ENCODE data around the gene ANGEL1. TPM values are rescaled to one million over a fixed set of nuclear protein-coding genes. Genes with fewer than 3 reads are reported as not detected.

The ANGEL1 gene
- total and polyA plus RNA-seq, 2 of the 13 experiments (the other 11 are each of a cell fraction or from before 2014, with no cell fraction given), result 14.3 to 20.1 TPM

- WGBS (ENCODE audit: low lambda C conversion rate), result 61% methylated on average over 3 of the region's 3 CpGs
- Histone ChIP-seq H3K4me2 (ENCODE audit: low read depth, low read length) (peak overlapping the region; percentile 92; the same call in 1 of the 2 replicates), H3K9me3 (ENCODE audit: low read length) (no peaks in the 10 kb centered on the region), H3K4me3 (replicated peaks in 1 of 3; ENCODE audit: insufficient read depth in 1 of 3, low read depth in 2 of 3, low read length in 3 of 3) (0 out of 6 replicates have a peak overlapping the region, but pooled peaks of 1 of the 3 experiments have one; percentile 53), H3K27ac (ENCODE audit: extremely low read length, insufficient read depth, low read length) (no peak overlapping the region), H3K9ac (ENCODE audit: insufficient read depth, low read depth, low read length) (no peak overlapping the region), H3K79me2 (ENCODE audit: insufficient read depth, low read length) (no peaks in the 10 kb centered on the region), H3K36me3 (replicated peaks in 1 of 2; ENCODE audit: control insufficient read depth in 1 of 2, insufficient read depth in 2 of 2, low read length in 2 of 2) (no peaks in the 10 kb centered on the region), H4K20me1 (ENCODE audit: insufficient read depth, low read length) (no peaks in the 10 kb centered on the region), H3K27me3 (ENCODE audit: control insufficient read depth in 1 of 2, insufficient read depth in 2 of 2, low read length in 2 of 2) (no peaks in the 10 kb centered on the region), H3K4me1 (ENCODE audit: insufficient read depth, low read length) (peaks cover 57% of the 10 kb centered on the region), H2AFZ (ENCODE audit: low read length) (no peak overlapping the region)
- CTCF ChIA-PET (ENCODE audit: low intra/inter-chr PET ratio, low total read pairs), result no interaction called here
- DNase-seq (ENCODE audit: low spot score), result no peak
- no peak for FAIRE-seq
- BruUV-seq (replicated peaks), result TSS peak; percentile 65
- in situ Hi-C loops (cut with HindIII; ENCODE audit: extremely low pct_ligation_motif_present, low pct_unique_long_range_greater_than_20kb) (no loop called here), intact Hi-C loops (cut with micrococcal nuclease; ENCODE audit: unreplicated experiment) (no loop called here)
- POLR2A ChIA-PET, result interaction anchor here (1.4 to 6.4 kb wide), 2 partner anchors 16 to 22 kb away, joined by 5 to 62 read pairs; partner anchors contain the start of gene ANGEL1
- TF ChIP-seq MZF1 (CRISPR knock-in tag; IDR thresholded peaks at IDR 0.05; ENCODE audit: borderline replicate concordance) (no peak), HNRNPUL1 (IDR thresholded peaks at IDR 0.05; ENCODE audit: low read depth, low read length) (no peak), FLYWCH1 (CRISPR knock-in tag; IDR thresholded peaks at IDR 0.05) (no peak), KDM5A (IDR thresholded peaks at IDR 0.05; ENCODE audit: borderline replicate concordance, low read length) (no peak), EP300 (IDR thresholded peaks at IDR 0.05; ENCODE audit: low read depth in 2 of 2, low read length in 2 of 2) (no peak), EP300 (CRISPR knock-in tag; IDR thresholded peaks at IDR 0.05; ENCODE audit: borderline replicate concordance) (no peak), ELF4 (CRISPR knock-in tag; IDR thresholded peaks at IDR 0.05; ENCODE audit: borderline replicate concordance) (no peak), RCOR2 (CRISPR knock-in tag; IDR thresholded peaks at IDR 0.05) (no peak), ARNT (IDR thresholded peaks at IDR 0.05) (no peak), TOE1 (CRISPR knock-in tag; IDR thresholded peaks at IDR 0.05) (no peak)
- TF ChIP-seq, protein P1, sequence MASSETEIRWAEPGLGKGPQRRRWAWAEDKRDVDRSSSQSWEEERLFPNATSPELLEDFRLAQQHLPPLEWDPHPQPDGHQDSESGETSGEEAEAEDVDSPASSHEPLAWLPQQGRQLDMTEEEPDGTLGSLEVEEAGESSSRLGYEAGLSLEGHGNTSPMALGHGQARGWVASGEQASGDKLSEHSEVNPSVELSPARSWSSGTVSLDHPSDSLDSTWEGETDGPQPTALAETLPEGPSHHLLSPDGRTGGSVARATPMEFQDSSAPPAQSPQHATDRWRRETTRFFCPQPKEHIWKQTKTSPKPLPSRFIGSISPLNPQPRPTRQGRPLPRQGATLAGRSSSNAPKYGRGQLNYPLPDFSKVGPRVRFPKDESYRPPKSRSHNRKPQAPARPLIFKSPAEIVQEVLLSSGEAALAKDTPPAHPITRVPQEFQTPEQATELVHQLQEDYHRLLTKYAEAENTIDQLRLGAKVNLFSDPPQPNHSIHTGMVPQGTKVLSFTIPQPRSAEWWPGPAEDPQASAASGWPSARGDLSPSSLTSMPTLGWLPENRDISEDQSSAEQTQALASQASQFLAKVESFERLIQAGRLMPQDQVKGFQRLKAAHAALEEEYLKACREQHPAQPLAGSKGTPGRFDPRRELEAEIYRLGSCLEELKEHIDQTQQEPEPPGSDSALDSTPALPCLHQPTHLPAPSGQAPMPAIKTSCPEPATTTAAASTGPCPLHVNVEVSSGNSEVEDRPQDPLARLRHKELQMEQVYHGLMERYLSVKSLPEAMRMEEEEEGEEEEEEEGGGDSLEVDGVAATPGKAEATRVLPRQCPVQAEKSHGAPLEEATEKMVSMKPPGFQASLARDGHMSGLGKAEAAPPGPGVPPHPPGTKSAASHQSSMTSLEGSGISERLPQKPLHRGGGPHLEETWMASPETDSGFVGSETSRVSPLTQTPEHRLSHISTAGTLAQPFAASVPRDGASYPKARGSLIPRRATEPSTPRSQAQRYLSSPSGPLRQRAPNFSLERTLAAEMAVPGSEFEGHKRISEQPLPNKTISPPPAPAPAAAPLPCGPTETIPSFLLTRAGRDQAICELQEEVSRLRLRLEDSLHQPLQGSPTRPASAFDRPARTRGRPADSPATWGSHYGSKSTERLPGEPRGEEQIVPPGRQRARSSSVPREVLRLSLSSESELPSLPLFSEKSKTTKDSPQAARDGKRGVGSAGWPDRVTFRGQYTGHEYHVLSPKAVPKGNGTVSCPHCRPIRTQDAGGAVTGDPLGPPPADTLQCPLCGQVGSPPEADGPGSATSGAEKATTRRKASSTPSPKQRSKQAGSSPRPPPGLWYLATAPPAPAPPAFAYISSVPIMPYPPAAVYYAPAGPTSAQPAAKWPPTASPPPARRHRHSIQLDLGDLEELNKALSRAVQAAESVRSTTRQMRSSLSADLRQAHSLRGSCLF (CRISPR knock-in tag; IDR thresholded peaks at IDR 0.05; ENCODE audit: borderline replicate concordance), result no peak
- no peak for ATAC-seq
Observed at GRCh38 chr14:76829013-76829365, 16.3 kb upstream of the ANGEL1 start.

Data from HepG2 (cell line).